Ovary (tissue), 9 donors: ENCODE data around the gene RPP25. TPM values are rescaled to one million over a fixed set of nuclear protein-coding genes. Genes with fewer than 3 reads are reported as not detected.
A peak's percentile ranks its signal among the peaks of the same experiment; 100 is the strongest.

Experiments
- DNase-seq, 5 donors: peaks; one replicate each; pipeline ENCODE4 v3.0.0-alpha.2; 2019 to 2020
- H3K27ac ChIP-seq, 2 donors: fragments of 200-600 bp; one replicate each; pipeline versions ENCODE4 v1.5.1 to v1.8.0; 2019 to 2022
- H3K27me3 ChIP-seq: fragments of 200-600 bp; one replicate; pipeline ENCODE4 v1.8.0; 2022
- H3K36me3 ChIP-seq: fragments of 200-600 bp; sonication (generic); one replicate; pipeline ENCODE4 v1.5.1; 2019
- H3K4me1 ChIP-seq: one replicate; pipeline ENCODE4 v1.8.1; 2013; ENCODE audit warnings: mild to moderate bottlenecking, moderate library complexity; ENCODE audit not compliant: insufficient read depth
- H3K4me3 ChIP-seq: fragments of 200-600 bp; sonication (generic); one replicate; pipeline ENCODE4 v1.5.1; 2017
- H3K9me3 ChIP-seq, 2 donors: fragments of 200-600 bp in 1 of 2; sonication (generic) in 1 of 2; one replicate each; pipeline versions ENCODE4 v1.5.1 to v1.8.1; 2013 to 2019; ENCODE audit warnings: mild to moderate bottlenecking in 1 of 2, moderate library complexity in 1 of 2
- CTCF ChIP-seq, 3 donors: fragments of 450-650 bp in 2 of 3; fragments of 200-600 bp in 1 of 3; IDR thresholded peaks; one replicate each; pipeline versions ENCODE4 v1.5.1 to v1.8.0; 2016 to 2022; ENCODE audit warnings: antibody characterized with exemption in 3 of 3, mild to moderate bottlenecking in 1 of 3
- EP300 ChIP-seq: sonication (generic); formaldehyde crosslinking; IDR thresholded peaks from one replicate; pipeline ENCODE4 v1.6.1; 2017; ENCODE audit warnings: antibody characterized with exemption
- POLR2A ChIP-seq: fragments of 450-650 bp; IDR thresholded peaks from one replicate; pipeline ENCODE4 v1.6.1; 2017; ENCODE audit warnings: antibody characterized with exemption, mild to moderate bottlenecking, moderate library complexity
- WGBS, 3 donors: extraction: QIAGEN DNeasy Blood & Tissue Kit in 1 of 3; methylation state at CpG; one replicate each; pipeline versions ENCODE4 v1.1.5 to v1.1.7; 2013 to 2017; 5-methylcytosine and 5-hydroxymethylcytosine counted together
- intact Hi-C, 4 donors: fragments of 100-400 bp; cut with DNase I; formaldehyde crosslinking; loops; one replicate each; pipeline versions ENCODE4 v1.11.0 to v1.15.1; 2022 to 2023
- polyA plus RNA-seq, 2 donors: library from polyadenylated mRNA; stranded (reverse); fragments of 200-250 nt in 1 of 2; fragments of 350-450 nt in 1 of 2; fragmentation: Illumina TruSeq in 1 of 2; extraction: RNeasy Lipid Tissue Mini Kit (QIAGEN cat#74804) in 1 of 2; gene quantifications; one replicate each; pipeline ENCODE4 v1.2.3, GENCODE V29; 2013 to 2014
- total RNA-seq, 7 donors: library from RNA; depleted of rRNA in 2 of 7; stranded (reverse); fragments of >200 nt in 2 of 7; fragmentation: NEBNext Ultra II Directional in 3 of 7; extraction: Animal tissue kit (Norgen Biotek cat#: 25700) in 3 of 7; gene quantifications; one replicate each; pipeline versions ENCODE4 v1.1.0 to v1.2.4, GENCODE V29; 2016 to 2023
- donor health status: DM: no; HTN: no; CAD: no; lungs with moderate emphysema.
- donor health status: DM: no; HTN: no; CAD: no.
- donor health status: Bipolar disorder and iron deficiency.
- donor health status: DM: yes; HTN: yes; CAD: no.
- donor health status: DM: no; HTN: no; CAD: no.
- donor health status: DM: yes; HTN: yes; CAD: no.

Gene RPP25
- total and polyA plus RNA-seq, 9 donors: 13.6 to 41.2 (median 28.1) TPM

GRCh38 chr15:74994236-74994635 is 37.7 kb upstream of the RPP25 start:
- 67 to 80% (median 74%) methylated on average over 2 of the region's 2 CpGs for WGBS, 3 donors

GRCh38 chr15:74992619-74993018 is 36.0 kb upstream of the RPP25 start:
- Histone ChIP-seq H3K4me3 (no peak overlapping the region), H3K36me3 (no peaks in the 10 kb centered on the region), H3K4me1 (peaks cover 8% of the 10 kb centered on the region), H3K27me3 (no peaks in the 10 kb centered on the region), H3K27ac (no peak overlapping the region), H3K9me3 (no peaks in the 10 kb centered on the region)
- TF ChIP-seq POLR2A (no peak), CTCF (IDR thresholded peaks at IDR 0.05) (no peak)
- no peak for DNase-seq
- intact Hi-C loops: loop anchor here in 1 of 4 donors (10.0 kb wide), 1 partner anchor 218 kb away; no protein-coding TSS in a partner anchor
- 43 to 46% (median 44%) methylated on average over 1 of the region's 1 CpG for WGBS, 3 donors

More at GRCh38 chr15:74994236-74994635, 37.7 kb upstream of the RPP25 start:
- TF ChIP-seq EP300 (no peak), CTCF (IDR thresholded peaks at IDR 0.05) (no peak), POLR2A (no peak)
- DNase-seq: no peak
- Histone ChIP-seq H3K27me3 (no peaks in the 10 kb centered on the region), H3K27ac (no peak overlapping the region), H3K9me3 (no peaks in the 10 kb centered on the region), H3K4me3 (no peak overlapping the region), H3K36me3 (no peaks in the 10 kb centered on the region), H3K4me1 (peaks cover 8% of the 10 kb centered on the region)
- intact Hi-C loops: loop anchor here in 1 of 4 donors (10.0 kb wide), 1 partner anchor 219 kb away; no protein-coding TSS in a partner anchor

- Histone ChIP-seq H3K27ac (no peak overlapping the region), H3K27me3 (no peaks in the 10 kb centered on the region), H3K4me1 (no peaks in the 10 kb centered on the region), H3K9me3 (no peaks in the 10 kb centered on the region), H3K36me3 (no peaks in the 10 kb centered on the region), H3K4me3 (no peak overlapping the region)
- intact Hi-C loops: no loop called here
- TF ChIP-seq POLR2A: no peak
- TF ChIP-seq CTCF (IDR thresholded peaks at IDR 0.05): no peak
- no peak for TF ChIP-seq EP300
- no peak for DNase-seq
Observed at GRCh38 chr15:74989527-74989926, 33.0 kb upstream of the RPP25 start.

GRCh38 chr15:74988007-74988800 is 31.6 kb upstream of the RPP25 start:
- intact Hi-C loops: no loop called here

More at GRCh38 chr15:74988007-74988800, 31.6 kb upstream of the RPP25 start:
- Histone ChIP-seq H3K4me3 (no peak overlapping the region), H3K27ac (no peak overlapping the region), H3K27me3 (no peaks in the 10 kb centered on the region), H3K4me1 (no peaks in the 10 kb centered on the region), H3K9me3 (no peaks in the 10 kb centered on the region), H3K36me3 (no peaks in the 10 kb centered on the region)
- TF ChIP-seq CTCF (IDR thresholded peaks at IDR 0.05) (no peak), POLR2A (no peak), EP300 (no peak)
- 22 to 33% (median 25%) methylated on average over 4 of the region's 4 CpGs for WGBS, 3 donors
- DNase-seq: peak in 3 of 5 donors; percentile 13 to 43 (median 31)
